Measurements from ENCODE around the gene CCDC92B. TPM values are rescaled to one million over a fixed set of nuclear protein-coding genes. Genes with fewer than 3 reads are reported as not detected.

Gene CCDC92B
- total and polyA plus RNA-seq, 5 experiments from 2014 or later, result 0.16 to 0.30 TPM; not detected in 3

- no peaks in the 10 kb centered on the region for H3K36me3 Mint-ChIP-seq
- DNase-seq (no peak), ATAC-seq (no peak)
- H3K9me3 Mint-ChIP-seq, result no peaks in the 10 kb centered on the region
- POLR2A ChIA-PET, result no interaction called here
- H3K4me1 Mint-ChIP-seq, result peaks cover 6 to 16% (median 10%) of the 10 kb centered on the region in 4 donors
- H3K27me3 Mint-ChIP-seq, result peaks cover 24 to 60% (median 32%) of the 10 kb centered on the region in 5 donors
- peak overlapping the region in 7 of 10 donors; percentile 42 to 67 (median 59) for H3K4me3 Mint-ChIP-seq
- H3K27ac Mint-ChIP-seq, result no peak overlapping the region
These were observed 25.8 kb upstream of the CCDC92B start for GRCh38 chr17:2775206-2775605.

DNA sequence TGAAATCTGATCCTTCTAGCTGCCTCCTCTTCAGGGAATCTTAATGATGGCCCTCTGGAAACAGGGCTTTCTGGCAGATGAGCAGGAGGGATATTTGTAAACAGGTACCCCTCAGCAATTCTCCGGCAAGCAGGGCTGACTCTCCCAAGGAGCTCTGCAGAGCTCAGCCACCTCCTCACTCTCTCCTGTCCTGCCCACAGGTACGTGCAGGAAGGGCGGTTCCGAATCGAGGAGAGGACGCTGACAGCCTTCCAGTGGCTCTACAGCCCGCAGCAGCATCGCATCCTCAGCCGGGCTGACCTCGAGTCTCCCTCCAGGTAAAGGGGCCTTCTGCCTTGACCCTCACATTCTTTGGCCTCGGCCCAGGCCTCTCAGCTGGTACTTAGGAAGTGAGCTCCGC lies 20.7 kb upstream of the CCDC92B start:
- H3K27me3 Mint-ChIP-seq, result peaks cover 13 to 41% (median 20%) of the 10 kb centered on the region in 5 donors
- no peaks in the 10 kb centered on the region for H3K36me3 Mint-ChIP-seq
- H3K4me3 Mint-ChIP-seq, result no peak overlapping the region
- no peak for ATAC-seq
- H3K27ac Mint-ChIP-seq, result no peak overlapping the region
- peaks cover 0 to 4% (median 1%) of the 10 kb centered on the region in 4 donors for H3K4me1 Mint-ChIP-seq
- no peak for DNase-seq
- H3K9me3 Mint-ChIP-seq, result no peaks in the 10 kb centered on the region
- POLR2A ChIA-PET, result no interaction called here

GRCh38 chr17:2758870-2759269 lies 9.4 kb upstream of the CCDC92B start:
- Mint-ChIP-seq H3K27me3 (peaks cover 22 to 65% (median 37%) of the 10 kb centered on the region in 5 donors), H3K36me3 (peaks cover 2 to 4% (median 3%) of the 10 kb centered on the region in 3 donors), H3K27ac (no peak overlapping the region), H3K4me3 (no peak overlapping the region), H3K4me1 (peaks cover 0 to 12% (median 5%) of the 10 kb centered on the region in 4 donors), H3K9me3 (peaks cover 0 to 4% (median 0%) of the 10 kb centered on the region in 9 donors)
- ATAC-seq (no peak), DNase-seq (no peak)
- POLR2A ChIA-PET, result no interaction called here

DNA sequence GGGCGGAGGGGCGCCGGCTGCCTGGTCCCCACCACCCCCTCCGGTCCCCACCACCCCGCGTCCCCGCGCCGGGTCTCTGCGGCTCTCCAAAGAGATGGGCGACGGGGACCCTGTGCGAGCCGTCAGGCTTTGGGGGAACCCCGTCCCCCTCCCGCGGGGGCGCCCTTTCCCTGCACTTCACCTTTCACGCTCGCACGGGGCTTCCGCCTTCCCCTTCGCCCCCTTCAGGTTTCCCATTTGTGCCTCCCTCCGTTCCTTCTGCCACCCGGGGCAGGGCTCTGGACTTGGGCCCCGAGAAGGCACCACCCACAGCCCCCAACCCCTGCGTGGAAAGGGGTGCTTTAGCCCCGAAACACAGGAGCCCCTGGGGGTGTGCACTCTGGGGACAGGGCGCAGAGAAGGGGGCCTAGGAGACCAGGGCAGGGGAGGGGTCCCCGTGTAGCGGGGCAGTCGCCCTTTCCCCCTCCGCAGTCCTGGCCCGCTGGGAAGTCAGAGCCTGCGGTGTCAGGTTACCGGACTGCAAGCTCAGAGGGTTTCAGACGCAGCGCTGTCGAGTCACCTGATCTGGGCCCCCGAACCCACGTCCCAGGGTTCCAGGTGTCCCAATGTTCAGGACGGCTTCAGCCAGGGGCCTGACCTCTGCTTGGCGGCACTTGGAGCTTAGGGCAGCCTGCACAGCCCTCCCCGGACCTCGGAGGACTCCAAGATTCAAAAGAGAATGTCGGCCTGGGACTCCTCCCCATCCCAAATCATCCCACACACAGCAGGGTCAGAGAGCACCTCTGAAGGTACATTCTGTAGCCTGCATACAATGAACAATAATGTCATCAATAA lies 6.7 kb upstream of the CCDC92B start:
- peaks cover 0 to 4% (median 0%) of the 10 kb centered on the region in 9 donors for H3K9me3 Mint-ChIP-seq
- peaks cover 2 to 4% (median 3%) of the 10 kb centered on the region in 3 donors for H3K36me3 Mint-ChIP-seq
- H3K4me3 Mint-ChIP-seq, result peak overlapping the region in 7 of 10 donors; percentile 10 to 67 (median 37)
- H3K4me1 Mint-ChIP-seq, result peaks cover 0 to 12% (median 5%) of the 10 kb centered on the region in 4 donors
- POLR2A ChIA-PET, result interaction anchor here (1.0 kb wide), 1 partner anchor 31 kb away, joined by 3 read pairs; no protein-coding TSS in a partner anchor
- no peak for ATAC-seq
- H3K27me3 Mint-ChIP-seq, result peaks cover 20 to 75% (median 37%) of the 10 kb centered on the region in 5 donors
- no peak for DNase-seq
- H3K27ac Mint-ChIP-seq, result no peak overlapping the region

- POLR2A ChIA-PET, result no interaction called here
- Mint-ChIP-seq H3K4me3 (no peak overlapping the region), H3K27ac (no peak overlapping the region), H3K4me1 (peaks cover 0 to 9% (median 4%) of the 10 kb centered on the region in 4 donors), H3K9me3 (peaks cover 0 to 9% (median 0%) of the 10 kb centered on the region in 9 donors), H3K27me3 (peaks cover 16 to 69% (median 35%) of the 10 kb centered on the region in 5 donors), H3K36me3 (peaks cover 0 to 4% (median 3%) of the 10 kb centered on the region in 3 donors)
- no peak for DNase-seq
- ATAC-seq, result no peak
These were observed 2.0 kb upstream of the CCDC92B start for GRCh38 chr17:2751491-2751890.

DNA sequence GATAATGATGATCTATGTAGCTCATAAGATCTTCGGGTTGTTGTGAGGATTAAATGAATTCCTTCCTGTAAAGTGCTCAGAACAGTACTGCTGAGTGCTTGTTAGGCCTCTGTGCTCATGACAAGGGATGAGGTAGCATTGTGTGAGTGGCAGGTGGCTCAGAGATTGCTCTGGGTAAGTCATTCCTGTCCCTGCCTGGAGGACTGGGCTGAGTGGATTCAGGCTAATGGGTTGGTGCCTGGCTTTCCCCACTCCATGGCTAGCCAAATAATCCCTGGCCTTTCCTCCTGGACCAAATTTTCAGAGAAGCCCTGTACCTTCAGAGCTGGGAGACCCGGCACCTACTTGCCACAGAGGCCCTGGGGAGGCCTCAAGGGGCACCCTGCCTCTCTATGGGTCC lies 1.3 kb upstream of the CCDC92B start:
- no peak for DNase-seq
- H3K27ac Mint-ChIP-seq, result no peak overlapping the region
- no peak for ATAC-seq
- no peak overlapping the region for H3K4me3 Mint-ChIP-seq
- peaks cover 0 to 4% (median 3%) of the 10 kb centered on the region in 3 donors for H3K36me3 Mint-ChIP-seq
- POLR2A ChIA-PET, result no interaction called here
- H3K4me1 Mint-ChIP-seq, result peaks cover 0 to 7% (median 2%) of the 10 kb centered on the region in 4 donors
- peaks cover 15 to 68% (median 34%) of the 10 kb centered on the region in 5 donors for H3K27me3 Mint-ChIP-seq
- H3K9me3 Mint-ChIP-seq, result peaks cover 0 to 9% (median 0%) of the 10 kb centered on the region in 9 donors

DNA sequence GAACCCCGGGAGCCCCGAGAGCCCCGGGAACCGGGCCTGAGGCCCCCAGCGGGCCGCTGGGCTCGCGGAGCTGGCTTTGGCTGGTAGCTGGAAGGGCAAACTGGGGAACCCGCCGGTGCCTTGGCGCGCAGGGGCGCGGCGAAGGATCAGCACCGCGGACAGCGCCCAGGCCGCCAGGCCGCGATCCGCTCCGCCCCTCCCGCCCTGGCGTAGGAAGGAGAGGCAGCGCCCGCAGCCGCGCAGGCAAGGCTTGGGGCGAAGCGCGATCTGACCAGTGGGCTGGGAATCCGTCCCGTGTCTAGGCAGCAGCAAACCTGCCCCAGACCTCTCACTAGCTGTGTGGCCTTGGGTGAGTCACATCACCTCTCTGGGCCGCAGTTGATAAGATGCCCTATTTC lies 331 bp upstream of the CCDC92B start:
- Mint-ChIP-seq H3K27ac (no peak overlapping the region), H3K4me3 (no peak overlapping the region), H3K36me3 (peaks cover 0 to 4% (median 3%) of the 10 kb centered on the region in 3 donors), H3K9me3 (peaks cover 0 to 9% (median 0%) of the 10 kb centered on the region in 9 donors), H3K27me3 (peaks cover 19 to 73% (median 41%) of the 10 kb centered on the region in 5 donors), H3K4me1 (peaks cover 0 to 4% (median under 1%) of the 10 kb centered on the region in 4 donors)
- ATAC-seq (peak; percentile 98 to 100), DNase-seq (peak; percentile 49 to 81 (median 72))
- POLR2A ChIA-PET, result no interaction called here

GRCh38 chr17:2745317-2746037 lies 4.0 kb downstream of the CCDC92B start:
- peaks cover 24 to 66% (median 42%) of the 10 kb centered on the region in 5 donors for H3K27me3 Mint-ChIP-seq
- H3K9me3 Mint-ChIP-seq, result peaks cover 0 to 9% (median 0%) of the 10 kb centered on the region in 9 donors

GRCh38 chr17:2737693-2738092 lies 11.8 kb downstream of the CCDC92B start:
- no peaks in the 10 kb centered on the region for H3K36me3 Mint-ChIP-seq
- DNase-seq, result no peak
- ATAC-seq, result no peak
- peaks cover 4 to 30% (median 10%) of the 10 kb centered on the region in 5 donors for H3K27me3 Mint-ChIP-seq
- H3K9me3 Mint-ChIP-seq, result peaks cover 0 to 2% (median 0%) of the 10 kb centered on the region in 9 donors
- no peak overlapping the region for H3K27ac Mint-ChIP-seq
- H3K4me1 Mint-ChIP-seq, result peaks cover 0 to 2% (median 0%) of the 10 kb centered on the region in 4 donors
- H3K4me3 Mint-ChIP-seq, result no peak overlapping the region
- POLR2A ChIA-PET, result no interaction called here

More at GRCh38 chr17:2745317-2746037, 4.0 kb downstream of the CCDC92B start:
- DNase-seq (no peak), ATAC-seq (no peak)
- H3K4me1 Mint-ChIP-seq, result peaks cover 0 to 1% (median 0%) of the 10 kb centered on the region in 4 donors
- peak overlapping the region in 1 of 10 donors; percentile 3 for H3K27ac Mint-ChIP-seq
- POLR2A ChIA-PET, result no interaction called here
- peaks cover 0 to 4% (median 3%) of the 10 kb centered on the region in 3 donors for H3K36me3 Mint-ChIP-seq
- no peak overlapping the region for H3K4me3 Mint-ChIP-seq

DNA sequence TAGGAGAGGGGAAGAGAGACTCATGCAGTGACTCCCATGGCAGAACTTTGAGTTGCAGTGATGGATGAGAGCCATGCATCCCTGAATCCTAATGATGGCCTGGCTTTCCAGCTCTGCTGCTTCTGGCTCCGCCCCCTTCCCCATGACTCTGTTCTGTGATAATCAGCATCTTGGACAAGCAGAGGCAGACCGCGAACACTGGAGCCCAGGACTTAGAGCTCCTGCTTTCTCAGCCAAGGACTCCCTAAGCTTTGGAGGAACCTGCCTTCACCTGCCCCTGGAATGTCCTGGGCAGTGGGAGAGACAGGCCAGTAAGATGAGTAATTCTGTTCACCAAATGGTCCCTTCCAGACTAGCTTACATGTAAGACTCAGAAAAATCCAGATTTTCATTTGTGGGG lies 12.5 kb downstream of the CCDC92B start:
- Mint-ChIP-seq H3K9me3 (no peaks in the 10 kb centered on the region), H3K4me1 (peaks cover 0 to 2% (median 0%) of the 10 kb centered on the region in 4 donors), H3K27me3 (peaks cover 4 to 23% (median 4%) of the 10 kb centered on the region in 5 donors), H3K4me3 (no peak overlapping the region), H3K27ac (no peak overlapping the region), H3K36me3 (no peaks in the 10 kb centered on the region)
- ATAC-seq (no peak), DNase-seq (no peak)
- POLR2A ChIA-PET, result no interaction called here

- no peaks in the 10 kb centered on the region for H3K36me3 Mint-ChIP-seq
- ATAC-seq (no peak), DNase-seq (no peak)
- H3K27ac Mint-ChIP-seq, result no peak overlapping the region
- POLR2A ChIA-PET, result no interaction called here
- no peaks in the 10 kb centered on the region for H3K9me3 Mint-ChIP-seq
- no peak overlapping the region for H3K4me3 Mint-ChIP-seq
- H3K27me3 Mint-ChIP-seq, result peaks cover 4 to 27% (median 4%) of the 10 kb centered on the region in 5 donors
- peaks cover 0 to 2% (median 0%) of the 10 kb centered on the region in 4 donors for H3K4me1 Mint-ChIP-seq
These were observed 13.6 kb downstream of the CCDC92B start for GRCh38 chr17:2735896-2736295.

- no peak for ATAC-seq
- DNase-seq, result no peak
- POLR2A ChIA-PET, result no interaction called here
- Mint-ChIP-seq H3K4me3 (no peak overlapping the region), H3K9me3 (no peaks in the 10 kb centered on the region), H3K27me3 (peaks cover 4 to 30% (median 4%) of the 10 kb centered on the region in 5 donors), H3K36me3 (no peaks in the 10 kb centered on the region), H3K27ac (no peak overlapping the region), H3K4me1 (peaks cover 0 to 2% (median 0%) of the 10 kb centered on the region in 4 donors)
These were observed 14.5 kb downstream of the CCDC92B start for GRCh38 chr17:2734939-2735338.
